Left forelimb (tissue), 1 donor: ENCODE data around the gene METTL25.
"Not testable (repeated sequence)": the region's sequence is repeated elsewhere in the genome, so short reads cannot be mapped to it uniquely, and the experiment has no call there.

Experiments used
- DNase-seq: peaks from one replicate; pipeline ENCODE4 v3.0.0-alpha.2; 2018; ENCODE audit warnings: low spot score

Gene METTL25

GRCh38 chr12:82358200-82359114 lies at the start of gene METTL25, which contains the start of gene CCDC59:
METTL25 (plus strand) TSS chr12:82358529; CDS start chr12:82358566, 37 bp downstream.
CCDC59 (minus strand) TSS chr12:82358387; CDS start chr12:82358376, 11 bp downstream.
- peak; percentile 99 for DNase-seq

GRCh38 chr12:82314406-82314892 lies 43.9 kb upstream of the METTL25 start:
- no peak for DNase-seq

GRCh38 chr12:82319276-82319675 lies 39.1 kb upstream of the METTL25 start:
- no peak for DNase-seq

GRCh38 chr12:82325540-82326336 lies 32.6 kb upstream of the METTL25 start:
- DNase-seq: no peak

GRCh38 chr12:82326905-82327503 lies 31.3 kb upstream of the METTL25 start:
- no peak for DNase-seq

- no peak for DNase-seq
Measured at GRCh38 chr12:82327861-82328260, 30.5 kb upstream of the METTL25 start.

GRCh38 chr12:82329508-82329907 lies 28.8 kb upstream of the METTL25 start:
- no peak for DNase-seq

GRCh38 chr12:82350161-82350560 lies 8.2 kb upstream of the METTL25 start:
- DNase-seq: no peak

GRCh38 chr12:82351390-82351789 lies 6.9 kb upstream of the METTL25 start:
- DNase-seq: no peak

- DNase-seq: no peak
Measured at GRCh38 chr12:82357340-82357739, 989 bp upstream of the METTL25 start.

GRCh38 chr12:82357845-82358199 lies 507 bp upstream of the METTL25 start:
- no peak for DNase-seq

GRCh38 chr12:82359115-82359478 lies 768 bp downstream of the METTL25 start:
- no peak for DNase-seq

- not testable (repeated sequence) for DNase-seq
Measured at GRCh38 chr12:82360834-82361233, 2.5 kb downstream of the METTL25 start.

- DNase-seq: no peak
Measured at GRCh38 chr12:82361461-82361915, 3.2 kb downstream of the METTL25 start.

GRCh38 chr12:82363990-82364389 lies 5.7 kb downstream of the METTL25 start:
- DNase-seq: no peak

GRCh38 chr12:82366197-82366596 lies 7.9 kb downstream of the METTL25 start:
- no peak for DNase-seq

- DNase-seq: no peak
Measured at GRCh38 chr12:82375201-82375600, 16.9 kb downstream of the METTL25 start.

GRCh38 chr12:82378997-82379396 lies 20.7 kb downstream of the METTL25 start:
- no peak for DNase-seq

- no peak for DNase-seq
Measured at GRCh38 chr12:82383930-82384552, 25.7 kb downstream of the METTL25 start.

GRCh38 chr12:82398879-82399278 lies 40.5 kb downstream of the METTL25 start:
- no peak for DNase-seq

- DNase-seq: no peak
Measured at GRCh38 chr12:82400819-82401218, 42.5 kb downstream of the METTL25 start.

GRCh38 chr12:82406651-82407050 lies 48.3 kb downstream of the METTL25 start:
- no peak for DNase-seq
